ENCODE measurements around the gene LAMA3. TPM values are rescaled to one million over a fixed set of nuclear protein-coding genes. Genes with fewer than 3 reads are reported as not detected.
"Not testable (repeated sequence)": the region's sequence is repeated elsewhere in the genome, so short reads cannot be mapped to it uniquely, and the experiment has no call there.

The LAMA3 gene
- polyA plus RNA-seq, 6 donors from 2014 or later: 0.07 to 0.45 TPM; not detected in 4

DNA sequence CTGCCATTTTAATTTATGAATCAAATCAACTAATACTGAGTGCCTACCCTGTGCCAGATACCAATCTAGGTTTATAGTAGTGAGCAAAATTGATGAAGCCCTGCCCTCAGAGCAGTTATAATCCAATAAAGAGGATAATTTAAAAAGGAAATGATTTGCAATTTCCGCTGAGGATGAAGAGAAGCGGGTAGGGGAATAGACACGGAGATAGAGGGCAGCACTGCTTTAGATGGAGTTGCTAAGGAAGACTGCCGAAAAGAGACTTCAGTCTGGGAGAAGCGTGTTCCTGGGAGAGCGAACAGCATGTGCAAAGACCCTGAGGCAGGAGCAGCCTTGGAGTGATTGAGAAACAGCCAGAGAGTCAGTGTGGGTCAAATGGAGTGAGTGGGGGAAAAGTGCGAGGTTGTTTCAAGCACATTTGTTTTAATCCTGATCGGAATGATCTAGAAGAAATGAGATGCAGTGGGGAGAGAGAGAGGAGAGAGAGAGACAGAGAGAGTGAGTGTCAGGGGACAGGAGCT is 12.4 kb downstream of the LAMA3 start:
- H3K27me3 Mint-ChIP-seq: peaks cover 8 to 29% (median 11%) of the 10 kb centered on the region in 3 donors
- peaks cover 0 to 4% (median 0%) of the 10 kb centered on the region in 7 donors for H3K9me3 Mint-ChIP-seq
- peaks cover 4 to 13% (median 4%) of the 10 kb centered on the region in 3 donors for H3K4me1 Mint-ChIP-seq
- DNase-seq: no peak
- no peak for ATAC-seq (ENCODE audit: low read depth in 2 of 2)
- no peak overlapping the region for H3K27ac Mint-ChIP-seq
- H3K36me3 Mint-ChIP-seq: no peaks in the 10 kb centered on the region
- no peak overlapping the region for H3K4me3 Mint-ChIP-seq

- Mint-ChIP-seq H3K36me3 (no peaks in the 10 kb centered on the region), H3K27ac (no peak overlapping the region), H3K27me3 (peaks cover 8 to 29% (median 11%) of the 10 kb centered on the region in 3 donors), H3K4me3 (no peak overlapping the region), H3K4me1 (peaks cover 4 to 13% (median 4%) of the 10 kb centered on the region in 3 donors), H3K9me3 (peaks cover 0 to 10% (median 0%) of the 10 kb centered on the region in 7 donors)
- ATAC-seq (ENCODE audit: low read depth in 2 of 2) (no peak), DNase-seq (no peak)
Measured at GRCh38 chr18:23702606-23703005, 13.4 kb downstream of the LAMA3 start.

GRCh38 chr18:23703057-23703986 is 14.1 kb downstream of the LAMA3 start:
- peaks cover 4 to 13% (median 4%) of the 10 kb centered on the region in 3 donors for H3K4me1 Mint-ChIP-seq
- no peak overlapping the region for H3K27ac Mint-ChIP-seq
- H3K27me3 Mint-ChIP-seq: peaks cover 8 to 29% (median 11%) of the 10 kb centered on the region in 3 donors
- H3K36me3 Mint-ChIP-seq: no peaks in the 10 kb centered on the region
- DNase-seq (no peak), ATAC-seq (ENCODE audit: low read depth in 2 of 2) (no peak)
- no peak overlapping the region for H3K4me3 Mint-ChIP-seq
- peaks cover 0 to 18% (median 3%) of the 10 kb centered on the region in 7 donors for H3K9me3 Mint-ChIP-seq

DNA sequence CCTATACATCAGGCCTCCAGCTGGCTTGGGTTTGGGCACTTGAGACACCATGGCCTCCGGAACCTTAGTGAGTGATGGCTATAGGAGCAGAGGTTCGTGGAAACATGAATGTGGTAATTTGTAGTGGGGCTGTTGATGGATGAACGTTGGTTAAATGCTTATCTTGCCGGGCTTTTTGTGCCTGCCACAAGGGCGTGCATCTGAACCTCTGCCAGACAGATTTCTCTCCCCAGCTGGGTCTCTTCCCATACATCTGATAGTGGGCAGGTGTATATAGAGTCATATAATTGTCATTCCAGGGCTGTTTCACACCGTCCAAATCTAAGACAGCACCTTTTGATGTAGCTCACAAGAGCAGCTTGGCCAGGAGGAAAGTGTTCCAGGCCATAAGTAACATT is 14.7 kb downstream of the LAMA3 start:
- H3K27ac Mint-ChIP-seq: no peak overlapping the region
- no peak for ATAC-seq (ENCODE audit: low read depth in 2 of 2)
- no peak overlapping the region for H3K4me3 Mint-ChIP-seq
- H3K27me3 Mint-ChIP-seq: peaks cover 8 to 23% (median 11%) of the 10 kb centered on the region in 3 donors
- H3K36me3 Mint-ChIP-seq: no peaks in the 10 kb centered on the region
- peaks cover 0 to 19% (median 3%) of the 10 kb centered on the region in 7 donors for H3K9me3 Mint-ChIP-seq
- DNase-seq: no peak
- H3K4me1 Mint-ChIP-seq: peaks cover 4 to 13% (median 4%) of the 10 kb centered on the region in 3 donors

DNA sequence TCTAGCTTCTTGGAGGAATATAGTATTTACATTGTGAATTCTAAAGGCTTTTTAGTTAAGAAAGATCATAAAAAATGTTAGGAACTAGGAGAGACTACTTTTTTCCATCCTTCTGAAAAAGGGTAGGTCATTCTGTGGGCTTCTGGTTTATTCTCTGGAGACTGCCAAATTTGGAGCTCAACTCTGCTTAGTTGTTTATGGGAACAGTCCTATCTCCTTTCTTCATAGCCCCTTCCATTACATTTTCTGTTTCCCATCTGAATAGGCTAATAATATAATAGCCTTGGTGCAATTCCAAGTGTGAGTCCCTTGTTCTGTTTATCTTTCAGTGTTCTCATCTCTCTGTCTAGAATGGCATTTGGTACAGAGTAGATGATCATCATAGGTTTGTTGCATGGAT is 15.6 kb downstream of the LAMA3 start:
- H3K27me3 Mint-ChIP-seq: peaks cover 11 to 20% (median 12%) of the 10 kb centered on the region in 3 donors
- no peak overlapping the region for H3K27ac Mint-ChIP-seq

DNA sequence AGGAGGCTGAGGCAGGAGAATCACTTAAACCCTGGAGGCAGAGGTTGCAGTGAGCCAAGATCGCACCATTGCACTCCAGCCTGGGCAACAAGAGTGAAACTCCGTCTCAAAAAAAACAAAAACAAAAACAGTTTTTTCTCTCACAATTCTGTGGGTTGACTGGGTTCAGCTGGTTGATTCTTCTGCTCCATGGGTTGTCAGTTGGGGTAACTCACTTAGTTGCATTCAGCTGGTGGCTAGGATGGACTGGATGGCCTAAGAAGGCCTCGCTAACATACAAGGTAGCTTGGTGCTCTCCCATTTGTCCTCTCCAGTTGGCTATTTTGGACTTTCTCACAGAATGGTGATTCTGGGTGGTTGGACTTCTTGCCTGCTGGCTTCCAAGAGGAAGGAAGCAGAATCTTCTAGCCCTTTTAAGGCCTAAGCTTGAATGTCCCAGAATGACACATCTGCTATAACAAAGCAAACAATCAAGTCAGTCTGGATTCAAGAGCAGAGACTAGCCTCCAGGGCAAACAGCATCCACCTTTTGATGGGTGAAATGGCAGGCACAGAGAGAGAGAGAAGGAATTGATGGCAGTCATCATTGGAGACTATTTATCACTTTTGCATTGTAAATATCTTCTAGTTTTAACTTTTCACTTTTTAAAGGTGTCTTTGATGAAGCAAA is 17.9 kb downstream of the LAMA3 start:
- H3K27me3 Mint-ChIP-seq: peaks cover 5 to 10% (median 6%) of the 10 kb centered on the region in 3 donors
- no peak for ATAC-seq (ENCODE audit: low read depth in 2 of 2)

More for the DNA sequence above, 15.6 kb downstream of the LAMA3 start:
- Mint-ChIP-seq H3K4me3 (no peak overlapping the region), H3K4me1 (peaks cover 4 to 13% (median 4%) of the 10 kb centered on the region in 3 donors), H3K36me3 (peaks cover 3 to 5% of the 10 kb centered on the region in 2 donors), H3K9me3 (peaks cover 0 to 22% (median 4%) of the 10 kb centered on the region in 7 donors)
- DNase-seq (no peak), ATAC-seq (ENCODE audit: low read depth in 2 of 2) (no peak)

GRCh38 chr18:23710068-23710527 is 20.8 kb downstream of the LAMA3 start:
- no peak overlapping the region for H3K27ac Mint-ChIP-seq
- DNase-seq: no peak
- H3K36me3 Mint-ChIP-seq: peaks cover 7 to 8% of the 10 kb centered on the region in 2 donors
- H3K4me3 Mint-ChIP-seq: no peak overlapping the region
- peaks cover 0 to 10% (median 0%) of the 10 kb centered on the region in 3 donors for H3K27me3 Mint-ChIP-seq
- ATAC-seq (ENCODE audit: low read depth in 2 of 2): no peak
- H3K9me3 Mint-ChIP-seq: peaks cover 0 to 23% (median 4%) of the 10 kb centered on the region in 7 donors
- H3K4me1 Mint-ChIP-seq: peaks cover 0 to 5% (median 0%) of the 10 kb centered on the region in 3 donors

More for the DNA sequence above, 17.9 kb downstream of the LAMA3 start:
- Mint-ChIP-seq H3K36me3 (peaks cover 7 to 8% of the 10 kb centered on the region in 2 donors), H3K27ac (no peak overlapping the region), H3K4me1 (no peaks in the 10 kb centered on the region), H3K4me3 (no peak overlapping the region), H3K9me3 (peaks cover 0 to 23% (median 3%) of the 10 kb centered on the region in 7 donors)
- no peak for DNase-seq

GRCh38 chr18:23710946-23711345 is 21.7 kb downstream of the LAMA3 start:
- H3K27ac Mint-ChIP-seq: no peak overlapping the region

GRCh38 chr18:23711426-23711825 is 22.2 kb downstream of the LAMA3 start:
- Mint-ChIP-seq H3K4me1 (peaks cover 0 to 6% (median 0%) of the 10 kb centered on the region in 3 donors), H3K27ac (no peak overlapping the region), H3K27me3 (peaks cover 0 to 10% (median 0%) of the 10 kb centered on the region in 3 donors), H3K9me3 (peaks cover 0 to 21% (median 4%) of the 10 kb centered on the region in 7 donors), H3K4me3 (no peak overlapping the region), H3K36me3 (peaks cover 7 to 8% of the 10 kb centered on the region in 2 donors)
- DNase-seq: no peak
- ATAC-seq (ENCODE audit: low read depth in 2 of 2): no peak

More at GRCh38 chr18:23710946-23711345, 21.7 kb downstream of the LAMA3 start:
- H3K27me3 Mint-ChIP-seq: peaks cover 0 to 10% (median 0%) of the 10 kb centered on the region in 3 donors
- H3K36me3 Mint-ChIP-seq: peaks cover 7 to 8% of the 10 kb centered on the region in 2 donors
- ATAC-seq (ENCODE audit: low read depth in 2 of 2) (no peak), DNase-seq (no peak)
- peaks cover 0 to 6% (median 0%) of the 10 kb centered on the region in 3 donors for H3K4me1 Mint-ChIP-seq
- H3K9me3 Mint-ChIP-seq: peaks cover 0 to 23% (median 4%) of the 10 kb centered on the region in 7 donors
- no peak overlapping the region for H3K4me3 Mint-ChIP-seq

DNA sequence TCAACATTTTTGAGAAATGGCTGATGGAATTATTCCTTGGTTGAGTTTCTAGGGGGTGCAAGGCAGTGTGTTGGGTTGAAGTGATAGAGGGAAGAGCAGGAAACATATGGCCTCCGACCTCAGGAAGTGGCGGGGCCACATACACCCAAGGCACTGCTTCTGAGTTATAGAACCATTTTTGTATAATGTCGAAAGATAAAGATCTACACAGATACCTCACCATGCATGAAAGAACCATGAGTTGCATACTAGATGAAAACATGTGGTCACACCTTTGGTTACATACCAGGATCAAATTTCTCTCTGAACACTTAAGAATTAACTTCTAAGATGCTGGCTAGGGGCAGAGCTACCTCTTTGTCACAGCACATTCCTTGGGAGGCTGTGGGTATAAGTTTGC is 23.2 kb downstream of the LAMA3 start:
- Mint-ChIP-seq H3K4me3 (no peak overlapping the region), H3K27me3 (peaks cover 0 to 10% (median 0%) of the 10 kb centered on the region in 3 donors), H3K36me3 (peaks cover 7 to 8% of the 10 kb centered on the region in 2 donors), H3K9me3 (peaks cover 0 to 13% (median 4%) of the 10 kb centered on the region in 7 donors), H3K27ac (no peak overlapping the region), H3K4me1 (peaks cover 0 to 6% (median 0%) of the 10 kb centered on the region in 3 donors)
- no peak for ATAC-seq (ENCODE audit: low read depth in 2 of 2)
- no peak for DNase-seq

DNA sequence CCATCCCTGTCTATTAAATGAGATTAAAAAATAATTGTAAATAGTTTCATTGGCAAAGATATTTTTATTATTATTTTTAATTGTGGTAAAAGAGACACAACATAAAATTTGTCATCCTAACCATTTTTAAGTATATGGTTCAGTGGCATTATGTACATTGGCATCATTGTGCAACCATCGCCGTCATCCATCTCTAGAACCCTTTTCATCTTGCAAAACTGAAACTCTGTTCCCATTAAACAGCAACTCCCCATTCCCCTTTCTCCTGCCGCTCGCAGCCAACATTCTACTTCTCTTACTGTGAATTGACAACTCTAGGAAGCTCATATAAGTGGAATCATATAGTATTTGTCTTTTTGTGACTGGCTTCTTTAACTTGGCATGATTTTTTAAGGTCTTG is 25.3 kb downstream of the LAMA3 start:
- peaks cover 0 to 3% (median 1%) of the 10 kb centered on the region in 7 donors for H3K9me3 Mint-ChIP-seq
- no peak for ATAC-seq (ENCODE audit: low read depth in 2 of 2)
- peaks cover 4 to 7% of the 10 kb centered on the region in 2 donors for H3K36me3 Mint-ChIP-seq
- peaks cover 0 to 8% (median 0%) of the 10 kb centered on the region in 3 donors for H3K27me3 Mint-ChIP-seq
- peak overlapping the region in 1 of 6 donors; percentile 33 for H3K27ac Mint-ChIP-seq
- no peak for DNase-seq
- peaks cover 0 to 6% (median 0%) of the 10 kb centered on the region in 3 donors for H3K4me1 Mint-ChIP-seq
- H3K4me3 Mint-ChIP-seq: no peak overlapping the region

GRCh38 chr18:23716079-23716478 is 26.8 kb downstream of the LAMA3 start:
- not testable (repeated sequence) for H3K4me3 Mint-ChIP-seq; H3K36me3 Mint-ChIP-seq; DNase-seq; H3K27ac Mint-ChIP-seq; H3K9me3 Mint-ChIP-seq; ATAC-seq (ENCODE audit: low read depth in 2 of 2); H3K4me1 Mint-ChIP-seq; H3K27me3 Mint-ChIP-seq

- peaks cover 0 to 6% (median 0%) of the 10 kb centered on the region in 3 donors for H3K4me1 Mint-ChIP-seq
- H3K36me3 Mint-ChIP-seq: no peaks in the 10 kb centered on the region
- no peak overlapping the region for H3K27ac Mint-ChIP-seq
Measured at GRCh38 chr18:23716516-23716915, 27.3 kb downstream of the LAMA3 start.

More at GRCh38 chr18:23716516-23716915, 27.3 kb downstream of the LAMA3 start:
- DNase-seq (no peak), ATAC-seq (ENCODE audit: low read depth in 2 of 2) (no peak)
- Mint-ChIP-seq H3K9me3 (peaks cover 0 to 1% (median 0%) of the 10 kb centered on the region in 7 donors), H3K27me3 (peaks cover 0 to 4% (median 3%) of the 10 kb centered on the region in 3 donors), H3K4me3 (no peak overlapping the region)
